Keratinocyte (primary cell): ENCODE data around the gene SMARCA4. TPM values are rescaled to one million over a fixed set of nuclear protein-coding genes. Genes with fewer than 3 reads are reported as not detected.

Source experiments
- DNase-seq: peaks from one replicate; pipeline ENCODE4 v3.0.0-alpha.2; 2011; ENCODE audit warnings: low read depth, missing footprints, low spot score
- FAIRE-seq: peaks from 2 replicates; lab custom pipeline; 2011; peaks lifted over from hg19 to GRCh38; lab: Jason Lieb, UNC
- H2AFZ ChIP-seq: 2 replicates; pipeline ENCODE4 v1.6.0; 2012; ENCODE audit warnings: low read length, control low read depth, inconsistent platforms; ENCODE audit not compliant: control insufficient read depth
- H3K27ac ChIP-seq: 2 replicates; pipeline ENCODE4 v1.5.1; 2011; ENCODE audit warnings: low read length; ENCODE audit not compliant: control insufficient read depth, insufficient read depth
- H3K27me3 ChIP-seq: 3 replicates; pipeline ENCODE4 v1.6.0; 2011; ENCODE audit warnings: low read length; ENCODE audit not compliant: control insufficient read depth, insufficient read depth; ENCODE audit errors: extremely low read depth
- H3K36me3 ChIP-seq, 2 experiments: 2 replicates in 1 of 2; 3 replicates in 1 of 2; pipeline ENCODE4 v1.5.1; 2011; ENCODE audit warnings: low read length in 2 of 2, mild to moderate bottlenecking in 1 of 2; ENCODE audit not compliant: control insufficient read depth in 2 of 2, insufficient read depth in 2 of 2; ENCODE audit errors: extremely low read depth in 1 of 2
- H3K4me1 ChIP-seq: 3 replicates; pipeline ENCODE4 v1.5.1; 2011; ENCODE audit warnings: low read length; ENCODE audit not compliant: control insufficient read depth, insufficient read depth; ENCODE audit errors: extremely low read depth
- H3K4me2 ChIP-seq: 3 replicates; pipeline ENCODE4 v1.6.0; 2011; ENCODE audit warnings: low read depth, low read length; ENCODE audit not compliant: control insufficient read depth, insufficient read depth; ENCODE audit errors: extremely low read depth
- H3K4me3 ChIP-seq, 3 experiments: fragments of 200-600 bp in 1 of 3; sonication (generic) in 1 of 3; 2 replicates in 2 of 3; 3 replicates in 1 of 3; pipeline ENCODE4 v1.5.1; 2011 to 2016; ENCODE audit warnings: low read length in 3 of 3, mild to moderate bottlenecking in 3 of 3, control low read depth in 2 of 3, inconsistent platforms in 1 of 3, low read depth in 1 of 3, mixed read lengths in 1 of 3, mixed run types in 1 of 3, moderate library complexity in 1 of 3; ENCODE audit not compliant: control insufficient read depth in 2 of 3, insufficient read depth in 2 of 3; ENCODE audit errors: extremely low read depth in 1 of 3
- H3K79me2 ChIP-seq: 2 replicates; pipeline ENCODE4 v1.6.0; 2012; ENCODE audit warnings: low read length; ENCODE audit not compliant: control insufficient read depth, insufficient read depth
- H3K9ac ChIP-seq: 3 replicates; pipeline ENCODE4 v1.6.0; 2011; ENCODE audit warnings: low read length; ENCODE audit not compliant: control insufficient read depth, insufficient read depth; ENCODE audit errors: extremely low read depth
- H3K9me1 ChIP-seq: 3 replicates; pipeline ENCODE4 v1.6.0; 2011; ENCODE audit warnings: low read length; ENCODE audit not compliant: control insufficient read depth, insufficient read depth; ENCODE audit errors: extremely low read depth
- H3K9me3 ChIP-seq: 2 replicates; pipeline ENCODE4 v1.5.1; 2012; ENCODE audit warnings: low read depth, low read length; ENCODE audit not compliant: control insufficient read depth
- H4K20me1 ChIP-seq: 3 replicates; pipeline ENCODE4 v1.6.0; 2011; ENCODE audit warnings: low read length; ENCODE audit not compliant: control insufficient read depth, insufficient read depth; ENCODE audit errors: extremely low read depth
- CTCF ChIP-seq, 3 experiments: IDR thresholded peaks in 1 of 3; conservative IDR thresholded peaks in 1 of 3; optimal IDR thresholded peaks in 1 of 3; 2 replicates in 2 of 3; 3 replicates in 1 of 3; pipeline versions ENCODE3 to v1.5.1; 2011; ENCODE audit warnings: low read length in 3 of 3, mild to moderate bottlenecking in 3 of 3, moderate library complexity in 2 of 3, control low read depth in 1 of 3, inconsistent platforms in 1 of 3; ENCODE audit not compliant: insufficient read depth in 2 of 3; ENCODE audit errors: extremely low read depth in 1 of 3
- EZH2 ChIP-seq: IDR thresholded peaks from one replicate; pipeline ENCODE4 v1.6.1; 2012; ENCODE audit warnings: inconsistent platforms, mild to moderate bottlenecking, low read length, moderate library complexity
- dilution Hi-C: fragments of 300-500 bp; cut with MboI; formaldehyde crosslinking; loops from one replicate; pipeline ENCODE4 v1.7.0; 2020; ENCODE audit warnings: low sequenced_read_pairs; ENCODE audit not compliant: extremely low pct_ligation_motif_present
- polyA plus RNA-seq, 5 experiments: library from polyadenylated mRNA; depleted of rRNA in 3 of 5; stranded (reverse) in 3 of 5; stranded (forward) in 1 of 5; unstranded in 1 of 5; fragments of >200 nt; gene quantifications; 1 replicate in 1 of 5; 2 replicates in 3 of 5; 3 replicates in 1 of 5; pipeline versions ENCODE4 v1.2.1 to v1.2.3, GENCODE V29; 2011 to 2012; ENCODE audit warnings: missing spikeins in 2 of 5, low read depth in 1 of 5, low replicate concordance in 1 of 5

Gene SMARCA4
- polyA plus RNA-seq, 1 donor (not counting 4 experiments of a cell fraction or from before 2014, with no cell fraction given) = 33.1 TPM

GRCh38 chr19:11098327-11098726 lies 137.5 kb downstream of the SMARCA4 start:
- DNase-seq (no peak), FAIRE-seq (no peak)
- Histone ChIP-seq H3K4me1 (peaks cover 51% of the 10 kb centered on the region), H3K9ac (no peak overlapping the region), H3K4me2 (peak overlapping the region; percentile 13), H3K27me3 (no peaks in the 10 kb centered on the region), H3K9me1 (peaks cover 5% of the 10 kb centered on the region), H3K36me3 (peaks cover 41 to 68% of the 10 kb centered on the region in 2 experiments), H4K20me1 (peaks cover 79% of the 10 kb centered on the region), H2AFZ (no peak overlapping the region), H3K79me2 (peaks cover 87% of the 10 kb centered on the region), H3K27ac (no peak overlapping the region), H3K9me3 (no peaks in the 10 kb centered on the region), H3K4me3 (no peak overlapping the region)
- dilution Hi-C loops = no loop called here
- TF ChIP-seq CTCF (optimal IDR thresholded peaks at IDR 0.05 in 1 of 3, IDR thresholded peaks at IDR 0.05 in 1 of 3, conservative IDR thresholded peaks at IDR 0.05 in 1 of 3; ENCODE audit: extremely low read depth in 1 of 3, insufficient read depth in 2 of 3, low read length in 3 of 3) = no peak
- no peak for TF ChIP-seq EZH2

- H3K9me1 ChIP-seq = peaks cover 5% of the 10 kb centered on the region
- peaks cover 79% of the 10 kb centered on the region for H4K20me1 ChIP-seq
- FAIRE-seq (no peak), DNase-seq (no peak)
- H3K9me3 ChIP-seq = no peaks in the 10 kb centered on the region
- H3K27ac ChIP-seq = no peak overlapping the region
- H3K36me3 ChIP-seq = peaks cover 41 to 68% of the 10 kb centered on the region in 2 experiments
- H3K27me3 ChIP-seq = no peaks in the 10 kb centered on the region
- no peak overlapping the region for H2AFZ ChIP-seq
- H3K4me3 ChIP-seq = no peak overlapping the region
- H3K79me2 ChIP-seq = peaks cover 86% of the 10 kb centered on the region
- peaks cover 46% of the 10 kb centered on the region for H3K4me1 ChIP-seq
- H3K4me2 ChIP-seq = peak overlapping the region; percentile 13
- no peak overlapping the region for H3K9ac ChIP-seq
- TF ChIP-seq CTCF (optimal IDR thresholded peaks at IDR 0.05 in 1 of 3, IDR thresholded peaks at IDR 0.05 in 1 of 3, conservative IDR thresholded peaks at IDR 0.05 in 1 of 3; ENCODE audit: extremely low read depth in 1 of 3, insufficient read depth in 2 of 3, low read length in 3 of 3) (no peak), EZH2 (no peak)
- dilution Hi-C loops = no loop called here
Measured at GRCh38 chr19:11098861-11099260, 138.0 kb downstream of the SMARCA4 start.
